ENCODE results near the gene AP1S1. TPM values are rescaled to one million over a fixed set of nuclear protein-coding genes. Genes with fewer than 3 reads are reported as not detected.
A peak's percentile ranks its signal among the peaks of the same experiment; 100 is the strongest.

Gene AP1S1
- total and polyA plus RNA-seq, 12 donors = 7.8 to 33.1 (median 11.4) TPM

DNA sequence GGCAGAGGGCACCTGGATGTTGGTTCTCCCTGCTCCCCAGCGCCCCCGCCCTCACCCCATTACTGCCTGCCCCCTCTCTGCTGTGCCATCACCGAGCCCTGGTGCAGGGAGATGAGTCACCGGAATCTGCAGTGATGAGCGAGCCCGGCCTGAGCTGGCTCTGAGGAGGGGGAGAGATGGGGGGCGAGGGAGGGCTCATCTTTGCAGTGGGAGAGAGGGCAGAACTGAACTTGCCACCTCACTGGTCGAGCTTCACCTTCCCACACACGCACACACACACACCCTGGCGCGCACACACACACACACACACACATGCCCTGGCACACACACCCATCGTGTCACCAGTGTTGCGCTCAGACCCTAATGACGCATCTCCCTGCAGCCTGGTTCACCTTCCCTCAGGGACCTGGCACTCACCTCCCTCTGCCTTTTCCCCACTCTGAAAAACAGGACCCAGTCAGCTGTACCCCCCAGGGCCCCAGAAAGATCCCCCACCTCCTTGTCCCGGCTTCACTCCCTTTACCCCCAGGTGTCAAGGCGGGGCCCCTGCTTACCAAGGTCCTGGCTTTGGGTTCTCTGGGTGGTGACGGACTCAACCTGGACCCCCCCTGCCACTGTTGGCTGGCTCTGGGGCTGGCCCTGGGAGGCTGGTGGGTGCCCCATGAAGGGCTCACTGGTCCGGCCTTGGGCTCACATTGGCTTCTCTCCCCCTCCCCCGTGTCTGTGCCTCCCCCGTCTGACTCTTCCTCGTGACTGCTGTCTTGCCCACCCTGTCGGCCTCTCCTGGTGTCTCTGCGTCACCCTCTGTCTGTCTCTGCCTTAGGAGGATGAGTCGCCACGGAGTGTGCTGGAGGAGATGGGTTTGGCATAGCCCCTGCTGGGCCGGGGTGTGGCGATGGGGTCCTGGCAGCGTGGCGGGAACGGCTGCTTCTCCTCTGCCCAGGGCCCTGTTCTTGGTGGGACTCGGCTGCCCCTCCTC lies 5.7 kb downstream of the AP1S1 start:
- no peaks in the 10 kb centered on the region for H3K9me3 ChIP-seq
- WGBS, 2 donors = 80 to 83% methylated on average over 31 of the region's 31 CpGs
- H3K4me3 ChIP-seq = no peak overlapping the region
- H3K27ac ChIP-seq = no peak overlapping the region
- H3K36me3 ChIP-seq = peaks cover 0 to 44% (median 8%) of the 10 kb centered on the region in 9 donors
- peaks cover 9 to 48% (median 39%) of the 10 kb centered on the region in 7 donors for H3K27me3 ChIP-seq
- ATAC-seq (no peak), DNase-seq (no peak)
- TF ChIP-seq CTCF (IDR thresholded peaks at IDR 0.05) = no peak
- H3K4me1 ChIP-seq = peaks cover 13 to 37% (median 34%) of the 10 kb centered on the region in 9 donors
- intact Hi-C loops (cut with DNase I) = no loop called here

- intact Hi-C loops (cut with DNase I) = no loop called here
- Histone ChIP-seq H3K27me3 (peaks cover 15 to 57% (median 48%) of the 10 kb centered on the region in 7 donors), H3K36me3 (peaks cover 0 to 44% (median 8%) of the 10 kb centered on the region in 9 donors), H3K4me3 (no peak overlapping the region), H3K9me3 (no peaks in the 10 kb centered on the region), H3K27ac (no peak overlapping the region), H3K4me1 (peaks cover 10 to 39% (median 36%) of the 10 kb centered on the region in 9 donors)
- ATAC-seq (no peak), DNase-seq (no peak)
- no peak for TF ChIP-seq CTCF (IDR thresholded peaks at IDR 0.05)
These were observed 6.6 kb downstream of the AP1S1 start for GRCh38 chr7:101160910-101161309.

- no peak for TF ChIP-seq CTCF (IDR thresholded peaks at IDR 0.05)
- WGBS, 2 donors = 78 to 82% methylated on average over 17 of the region's 17 CpGs
- no peak for DNase-seq
- Histone ChIP-seq H3K36me3 (peaks cover 0 to 43% (median 8%) of the 10 kb centered on the region in 9 donors), H3K4me3 (peak overlapping the region in 2 of 10 donors; percentile 31 to 53), H3K9me3 (no peaks in the 10 kb centered on the region), H3K27ac (no peak overlapping the region), H3K27me3 (peaks cover 21 to 67% (median 58%) of the 10 kb centered on the region in 7 donors), H3K4me1 (peaks cover 13 to 43% (median 39%) of the 10 kb centered on the region in 9 donors)
- no peak for ATAC-seq
- intact Hi-C loops (cut with DNase I) = no loop called here
These were observed 7.6 kb downstream of the AP1S1 start for GRCh38 chr7:101161692-101162471.
